AG04449 (cell line): ENCODE data around the gene ZNF32.

Experiments
- CTCF ChIA-PET: fragments of 350-600 bp; formaldehyde crosslinking; extraction: SDS; loops from one replicate; lab custom pipeline; 2021; ENCODE audit warnings: antibody characterized with exemption; lab: Yijun Ruan, JAX
- POLR2A ChIA-PET: fragments of 400-600, 350-600 bp; formaldehyde crosslinking; extraction: SDS; loops from one replicate; lab custom pipeline; 2020; ENCODE audit warnings: antibody characterized with exemption, inconsistent platforms; lab: Yijun Ruan, JAX
- DNase-seq: peaks from one replicate; pipeline ENCODE4 v3.0.0-alpha.2; 2010; ENCODE audit warnings: low read depth, low spot score
- H3K4me3 ChIP-seq: 2 replicates; pipeline ENCODE4 v1.5.1; 2011; ENCODE audit warnings: low read depth, mild to moderate bottlenecking, control low read depth, low read length
- TF ChIP-seq, protein P1 (sequence below): IDR thresholded peaks from one replicate; pipeline ENCODE4 v1.5.1; 2011; ENCODE audit warnings: mild to moderate bottlenecking, moderate library complexity, low read length, control low read depth, inconsistent platforms; ENCODE audit not compliant: insufficient read depth; ENCODE audit errors: missing control alignments

Gene ZNF32

DNA sequence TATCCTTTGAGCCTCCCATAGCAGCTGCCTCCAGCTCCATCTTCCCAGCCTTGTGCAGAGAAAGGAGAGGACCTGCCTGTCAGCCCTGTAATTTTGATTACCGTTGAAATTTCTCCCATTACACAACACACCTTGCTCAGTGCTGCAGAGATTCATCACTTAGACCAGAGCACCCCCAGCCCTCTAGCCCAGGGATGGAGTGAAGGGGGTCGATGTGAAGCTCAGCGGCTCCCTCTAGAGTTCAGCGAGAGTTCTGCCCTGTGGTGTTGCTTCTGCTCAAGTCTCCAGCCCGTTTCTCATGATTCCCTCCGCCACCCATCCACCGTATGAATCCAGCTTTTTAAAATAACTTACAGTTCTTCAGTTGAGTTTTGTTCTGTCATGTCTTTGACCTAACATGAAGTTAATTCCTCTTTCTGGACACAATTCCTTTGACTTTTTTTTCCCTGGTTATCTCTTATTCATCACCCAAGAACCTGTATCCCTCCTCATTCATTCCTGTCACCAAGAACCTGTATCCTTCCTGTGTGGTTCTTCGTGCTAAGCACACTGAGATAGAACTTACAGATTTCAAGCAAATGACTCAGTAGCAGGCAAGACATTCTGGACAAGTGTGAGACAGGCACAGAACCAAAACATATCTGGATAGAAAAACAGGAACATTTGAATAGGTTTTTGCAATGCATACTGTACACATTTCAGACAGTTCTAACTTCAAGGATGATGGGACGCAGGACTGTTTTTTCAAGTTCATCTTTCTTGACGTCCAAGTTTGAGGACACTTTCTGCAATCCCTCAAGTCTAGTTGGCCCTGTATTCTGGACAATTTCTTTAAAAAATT lies 35.0 kb upstream of the ZNF32 start:
- ChIA-PET CTCF (interaction anchor here (0.5 to 2.2 kb wide), 16 partner anchors 8 to 1311 kb away, joined by 3 to 19 read pairs (median 4); no protein-coding TSS in a partner anchor), POLR2A (interaction anchor here (0.6 kb wide), 2 partner anchors 700 to 1178 kb away, joined by 3 to 4 read pairs; no protein-coding TSS in a partner anchor)
- no peak for DNase-seq
- TF ChIP-seq, protein P1, sequence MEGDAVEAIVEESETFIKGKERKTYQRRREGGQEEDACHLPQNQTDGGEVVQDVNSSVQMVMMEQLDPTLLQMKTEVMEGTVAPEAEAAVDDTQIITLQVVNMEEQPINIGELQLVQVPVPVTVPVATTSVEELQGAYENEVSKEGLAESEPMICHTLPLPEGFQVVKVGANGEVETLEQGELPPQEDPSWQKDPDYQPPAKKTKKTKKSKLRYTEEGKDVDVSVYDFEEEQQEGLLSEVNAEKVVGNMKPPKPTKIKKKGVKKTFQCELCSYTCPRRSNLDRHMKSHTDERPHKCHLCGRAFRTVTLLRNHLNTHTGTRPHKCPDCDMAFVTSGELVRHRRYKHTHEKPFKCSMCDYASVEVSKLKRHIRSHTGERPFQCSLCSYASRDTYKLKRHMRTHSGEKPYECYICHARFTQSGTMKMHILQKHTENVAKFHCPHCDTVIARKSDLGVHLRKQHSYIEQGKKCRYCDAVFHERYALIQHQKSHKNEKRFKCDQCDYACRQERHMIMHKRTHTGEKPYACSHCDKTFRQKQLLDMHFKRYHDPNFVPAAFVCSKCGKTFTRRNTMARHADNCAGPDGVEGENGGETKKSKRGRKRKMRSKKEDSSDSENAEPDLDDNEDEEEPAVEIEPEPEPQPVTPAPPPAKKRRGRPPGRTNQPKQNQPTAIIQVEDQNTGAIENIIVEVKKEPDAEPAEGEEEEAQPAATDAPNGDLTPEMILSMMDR = peak; percentile 59
- H3K4me3 ChIP-seq = no peak overlapping the region

DNA sequence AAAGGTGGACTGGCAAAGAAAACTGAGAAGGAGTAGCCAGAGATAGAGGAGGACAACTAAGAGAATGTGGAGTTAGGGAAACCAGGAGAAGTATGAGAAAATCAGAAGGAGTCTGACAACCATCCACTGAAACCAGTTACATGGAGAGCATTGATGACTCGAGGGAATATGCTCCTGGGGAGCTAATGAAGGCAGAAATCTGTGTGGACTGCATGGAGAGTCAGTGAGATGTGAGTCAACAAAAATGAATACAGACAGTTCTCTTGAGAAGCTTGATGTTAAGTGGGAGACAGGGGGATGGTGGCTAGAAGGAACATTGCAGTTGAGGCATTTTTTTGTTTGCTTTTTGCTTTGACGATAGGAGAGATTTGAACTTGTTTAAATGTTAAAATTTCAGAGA lies 34.3 kb upstream of the ZNF32 start:
- DNase-seq = no peak
- ChIA-PET CTCF (interaction anchor here (0.8 to 2.2 kb wide), 16 partner anchors 9 to 713 kb away, joined by 3 to 19 read pairs (median 4); no protein-coding TSS in a partner anchor), POLR2A (interaction anchor here (0.6 kb wide), 3 partner anchors 185 to 1179 kb away, joined by 3 to 4 read pairs (median 3); no protein-coding TSS in a partner anchor)
- H3K4me3 ChIP-seq = no peak overlapping the region
- TF ChIP-seq, protein P1 = no peak

DNA sequence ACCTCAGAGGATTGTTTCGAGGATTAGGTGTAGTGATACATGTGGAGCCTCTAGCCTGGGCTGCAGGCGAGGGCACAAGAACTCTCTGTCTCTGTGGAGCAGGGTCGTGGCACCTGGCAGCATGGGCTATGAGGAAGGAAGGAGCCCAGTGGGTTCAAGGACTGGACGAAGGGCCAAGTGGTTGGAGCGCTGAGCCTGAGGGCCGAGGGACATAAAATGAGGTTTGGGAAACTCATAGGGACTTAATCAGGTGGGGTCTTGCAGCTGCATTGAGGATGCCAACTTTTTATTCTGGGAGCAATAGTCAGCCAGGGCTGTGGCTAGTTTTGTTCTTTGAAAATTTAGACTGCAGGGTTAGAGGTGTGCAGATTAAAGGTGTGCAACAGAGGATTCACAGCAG lies 33.0 kb upstream of the ZNF32 start:
- CTCF ChIA-PET = interaction anchor here (1.4 to 2.5 kb wide), 6 partner anchors 9 to 704 kb away, joined by 3 to 19 read pairs (median 9); no protein-coding TSS in a partner anchor
- POLR2A ChIA-PET = no interaction called here

DNA sequence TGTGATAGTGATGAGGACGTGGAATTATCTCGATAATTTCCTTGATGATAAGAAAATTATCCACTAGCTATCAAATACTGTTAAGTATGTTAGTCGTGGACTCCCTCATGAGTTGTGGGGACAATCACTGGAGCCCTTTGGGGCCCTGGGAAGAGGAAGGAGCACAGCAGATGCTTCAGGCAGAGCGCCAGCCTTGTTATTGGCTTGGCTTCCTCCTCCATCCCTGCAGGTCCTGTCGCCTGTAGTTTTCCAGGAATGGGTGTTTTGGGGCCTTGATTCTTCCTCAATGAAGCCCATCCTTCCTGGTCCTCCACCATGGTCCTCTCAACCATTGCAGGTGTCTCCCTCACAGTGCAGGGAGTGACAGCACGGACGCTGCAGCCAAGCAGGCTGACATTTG lies 32.5 kb upstream of the ZNF32 start:
- ChIA-PET CTCF (interaction anchor here (1.1 to 2.5 kb wide), 4 partner anchors 8 to 705 kb away, joined by 3 to 9 read pairs (median 8); no protein-coding TSS in a partner anchor), POLR2A (no interaction called here)
- no peak for DNase-seq
- TF ChIP-seq, protein P1 = no peak
- H3K4me3 ChIP-seq = no peak overlapping the region

More for the DNA sequence above, 33.0 kb upstream of the ZNF32 start:
- TF ChIP-seq, protein P1 = no peak
- no peak for DNase-seq
- H3K4me3 ChIP-seq = no peak overlapping the region

DNA sequence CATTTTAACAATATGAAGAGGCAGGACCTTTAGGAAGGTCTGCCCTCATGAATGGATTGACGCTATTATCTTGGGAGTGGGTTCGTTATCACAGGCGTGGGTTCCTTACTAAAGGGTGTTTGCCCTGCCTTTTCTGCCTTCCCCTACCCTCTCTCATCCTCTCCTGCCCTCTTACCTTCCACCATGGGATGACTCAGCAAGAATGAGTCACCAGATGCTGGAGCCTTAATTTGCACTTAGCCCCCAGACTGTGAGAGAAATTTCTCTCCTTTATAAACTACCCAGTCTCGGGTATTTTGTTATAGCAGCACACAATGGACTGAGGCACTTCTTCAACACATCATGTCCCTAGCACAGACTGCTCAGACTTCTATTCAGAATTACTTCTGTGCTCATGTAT lies 31.4 kb upstream of the ZNF32 start:
- ChIA-PET CTCF (interaction anchor here (0.8 to 2.5 kb wide), 3 partner anchors 8 to 706 kb away, joined by 3 to 9 read pairs (median 6); no protein-coding TSS in a partner anchor), POLR2A (no interaction called here)

More for the DNA sequence above, 31.4 kb upstream of the ZNF32 start:
- TF ChIP-seq, protein P1 = no peak
- H3K4me3 ChIP-seq = no peak overlapping the region
- DNase-seq = no peak
